ENCODE results near the gene LDLRAD4.

- TF ChIP-seq GATA2 (IDR thresholded peaks at IDR 0.05; ENCODE audit: low read depth, low read length) = no peak
- TF ChIP-seq GATA3 (IDR thresholded peaks at IDR 0.05; ENCODE audit: low read depth, low read length) = no peak
Measured at GRCh38 chr18:13376298-13376840, 157.8 kb downstream of the LDLRAD4 start.
